Amniotic stem cell (primary cell): Measurements from ENCODE around the gene SUZ12.
"Not testable (repeated sequence)": the region's sequence is repeated elsewhere in the genome, so short reads cannot be mapped to it uniquely, and the experiment has no call there.

Experiments
- DNase-seq: peaks from one replicate; lab custom pipeline; 2025; lab: John Stamatoyannopoulos, UW

The SUZ12 gene

GRCh38 chr17:32041306-32041875 lies 104.6 kb downstream of the SUZ12 start:
- not testable (repeated sequence) for DNase-seq

GRCh38 chr17:32042266-32042665 lies 105.5 kb downstream of the SUZ12 start:
- DNase-seq: not testable (repeated sequence)

- DNase-seq: not testable (repeated sequence)
These were observed 108.8 kb downstream of the SUZ12 start for GRCh38 chr17:32045611-32046010.

- not testable (repeated sequence) for DNase-seq
These were observed 110.9 kb downstream of the SUZ12 start for GRCh38 chr17:32047663-32048062.
